Stomach (tissue), 9 donors: ENCODE measurements around the gene ENOX1. TPM values are rescaled to one million over a fixed set of nuclear protein-coding genes. Genes with fewer than 3 reads are reported as not detected.

Source experiments
- DNase-seq, 2 donors: peaks; one replicate each; pipeline versions ENCODE4 v3.0.0 to v3.0.0-alpha.2; 2013 to 2019
- H3K27ac ChIP-seq, 5 donors: fragments of 200-600 bp in 4 of 5; sonication (generic) in 4 of 5; one replicate each; pipeline ENCODE4 v1.5.1; 2013 to 2019; ENCODE audit warnings: mild to moderate bottlenecking in 1 of 5, moderate library complexity in 1 of 5
- H3K27me3 ChIP-seq, 3 donors: fragments of 200-600 bp; sonication (generic); one replicate each; pipeline ENCODE4 v1.5.1; 2017 to 2019; ENCODE audit warnings: mixed run types in 1 of 3
- H3K36me3 ChIP-seq, 4 donors: fragments of 200-600 bp; sonication (generic); 1 replicate in 3 of 4; 2 replicates in 1 of 4; pipeline ENCODE4 v1.5.1; 2016 to 2019
- H3K4me1 ChIP-seq, 4 donors: fragments of 200-600 bp; sonication (generic); one replicate each; pipeline ENCODE4 v1.5.1; 2016 to 2019
- H3K4me3 ChIP-seq, 4 donors: fragments of 200-600 bp; sonication (generic) in 3 of 4; one replicate each; pipeline ENCODE4 v1.5.1; 2016 to 2019; ENCODE audit warnings: mild to moderate bottlenecking in 1 of 4
- H3K9me3 ChIP-seq, 4 donors: fragments of 200-600 bp; sonication (generic); one replicate each; pipeline ENCODE4 v1.5.1; 2016 to 2019
- EP300 ChIP-seq: sonication (generic); formaldehyde crosslinking; IDR thresholded peaks from one replicate; pipeline ENCODE4 v1.6.1; 2017; ENCODE audit warnings: antibody characterized with exemption
- POLR2A ChIP-seq, 4 donors: fragments of 450-650 bp; IDR thresholded peaks; one replicate each; pipeline ENCODE4 v1.6.1; 2016; ENCODE audit warnings: antibody characterized with exemption in 4 of 4, control low read depth in 2 of 4, mild to moderate bottlenecking in 1 of 4, moderate library complexity in 1 of 4
- POLR2AphosphoS5 ChIP-seq, 3 donors: sonication (generic); formaldehyde crosslinking; IDR thresholded peaks; one replicate each; pipeline ENCODE4 v1.6.1; 2016; ENCODE audit warnings: antibody characterized with exemption in 3 of 3
- WGBS, 5 donors: extraction: QIAGEN DNeasy Blood & Tissue Kit in 3 of 5; methylation state at CpG; one replicate each; pipeline versions ENCODE4 v1.1.5 to v1.1.7; 2013 to 2018; 5-methylcytosine and 5-hydroxymethylcytosine counted together
- intact Hi-C: fragments of 100-400 bp; cut with DNase I; formaldehyde crosslinking; loops from one replicate; pipeline ENCODE4 v1.15.1; 2023; ENCODE audit warnings: low total_unique reads
- polyA plus RNA-seq, 3 donors: library from polyadenylated mRNA; stranded (reverse); fragments of 200-250 nt; gene quantifications; one replicate each; pipeline ENCODE4 v1.2.3, GENCODE V29; 2013
- total RNA-seq, 5 donors: library from RNA; depleted of rRNA; stranded (reverse); fragments of >200 nt; gene quantifications; one replicate each; pipeline versions ENCODE4 v1.1.0 to v1.2.3, GENCODE V29; 2014 to 2016
- TF ChIP-seq, protein P1 (sequence below), 7 experiments: fragments of 450-650 bp in 4 of 7; fragments of 200-600 bp in 3 of 7; sonication (generic) in 3 of 7; IDR thresholded peaks; one replicate each; pipeline ENCODE4 v1.5.1; 2016 to 2019; ENCODE audit warnings: antibody characterized with exemption in 7 of 7, control low read depth in 2 of 7, mild to moderate bottlenecking in 1 of 7
- donor health status: healthy with polysubstance abuse.
- donor health status: Bipolar disorder and iron deficiency.
- donor health status: healthy.

The ENOX1 gene
- total and polyA plus RNA-seq, 8 donors, result 0.46 to 6.2 (median 1.4) TPM; not detected in 1

DNA sequence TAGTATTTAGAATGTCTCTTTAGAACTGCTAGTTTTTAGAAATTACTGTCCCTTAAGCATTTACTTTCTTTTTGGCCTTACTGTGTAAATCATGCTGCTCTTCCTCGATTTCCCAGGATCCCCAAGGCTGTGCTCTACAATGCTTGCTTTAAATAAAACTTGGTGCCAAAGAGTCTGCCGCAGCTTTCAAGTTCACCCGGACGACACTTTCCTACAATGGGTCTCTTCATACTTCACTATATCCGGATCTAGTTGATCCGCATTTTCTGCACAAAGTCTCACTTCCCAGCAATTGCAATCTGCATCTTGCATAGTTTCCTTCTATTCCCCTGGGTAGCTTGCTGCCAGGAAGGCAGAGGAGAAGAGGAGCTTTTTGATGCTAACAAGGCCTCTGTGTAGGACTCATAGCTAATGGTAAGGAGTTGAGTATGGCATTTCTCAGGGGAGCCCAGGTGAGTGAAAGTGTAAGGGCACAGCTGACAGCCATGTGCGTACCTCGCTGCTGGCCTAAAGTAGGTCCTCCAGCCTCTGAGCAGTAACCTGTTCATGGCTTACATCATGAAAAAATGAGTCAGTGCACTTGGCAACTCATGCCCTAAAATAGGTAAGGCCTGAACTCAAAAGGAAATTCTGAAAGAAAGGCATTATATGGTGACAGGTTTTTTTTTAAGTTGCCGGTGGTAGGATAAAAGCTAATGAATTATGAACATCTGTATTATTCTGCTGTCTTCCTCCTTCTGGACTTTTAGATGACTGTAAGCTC lies 101.6 kb downstream of the ENOX1 start:
- H3K4me3 ChIP-seq, result no peak overlapping the region
- no peaks in the 10 kb centered on the region for H3K36me3 ChIP-seq
- H3K27me3 ChIP-seq, result no peaks in the 10 kb centered on the region
- intact Hi-C loops, result no loop called here
- DNase-seq, result no peak
- H3K4me1 ChIP-seq, result peaks cover 5 to 37% (median 11%) of the 10 kb centered on the region in 4 donors
- 89 to 96% (median 94%) methylated on average over 9 of the region's 9 CpGs for WGBS, 5 donors
- no peaks in the 10 kb centered on the region for H3K9me3 ChIP-seq
- no peak for TF ChIP-seq POLR2A (IDR thresholded peaks at IDR 0.05)
- no peak for TF ChIP-seq POLR2AphosphoS5 (IDR thresholded peaks at IDR 0.05)
- peak overlapping the region in 2 of 5 donors; percentile 14 to 52 for H3K27ac ChIP-seq

DNA sequence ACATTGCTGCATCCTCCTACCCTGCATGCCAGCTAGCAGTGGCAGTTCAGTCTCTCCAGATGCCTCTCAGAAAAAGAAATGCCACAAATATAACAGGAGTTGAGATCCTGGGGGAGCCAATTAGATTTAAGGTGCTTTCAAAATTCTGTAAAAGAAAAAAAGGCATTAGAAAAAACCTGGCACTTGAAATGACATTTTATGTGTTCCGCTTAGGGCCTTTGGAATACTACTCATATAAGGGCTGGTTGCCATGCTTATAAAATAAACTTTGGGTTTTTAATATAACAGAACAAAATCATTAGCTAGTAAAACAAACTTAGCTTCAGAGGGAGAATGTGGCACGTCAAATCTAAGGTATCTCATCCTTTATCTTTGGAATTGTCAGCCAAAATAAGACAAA lies 104.1 kb downstream of the ENOX1 start:
- no peak overlapping the region for H3K4me3 ChIP-seq
- no peaks in the 10 kb centered on the region for H3K9me3 ChIP-seq
- H3K4me1 ChIP-seq, result peaks cover 5 to 35% (median 10%) of the 10 kb centered on the region in 4 donors
- intact Hi-C loops, result no loop called here
- H3K36me3 ChIP-seq, result no peaks in the 10 kb centered on the region
- 59 to 76% (median 68%) methylated on average over 2 of the region's 2 CpGs for WGBS, 5 donors
- no peak for DNase-seq
- TF ChIP-seq, protein P1, sequence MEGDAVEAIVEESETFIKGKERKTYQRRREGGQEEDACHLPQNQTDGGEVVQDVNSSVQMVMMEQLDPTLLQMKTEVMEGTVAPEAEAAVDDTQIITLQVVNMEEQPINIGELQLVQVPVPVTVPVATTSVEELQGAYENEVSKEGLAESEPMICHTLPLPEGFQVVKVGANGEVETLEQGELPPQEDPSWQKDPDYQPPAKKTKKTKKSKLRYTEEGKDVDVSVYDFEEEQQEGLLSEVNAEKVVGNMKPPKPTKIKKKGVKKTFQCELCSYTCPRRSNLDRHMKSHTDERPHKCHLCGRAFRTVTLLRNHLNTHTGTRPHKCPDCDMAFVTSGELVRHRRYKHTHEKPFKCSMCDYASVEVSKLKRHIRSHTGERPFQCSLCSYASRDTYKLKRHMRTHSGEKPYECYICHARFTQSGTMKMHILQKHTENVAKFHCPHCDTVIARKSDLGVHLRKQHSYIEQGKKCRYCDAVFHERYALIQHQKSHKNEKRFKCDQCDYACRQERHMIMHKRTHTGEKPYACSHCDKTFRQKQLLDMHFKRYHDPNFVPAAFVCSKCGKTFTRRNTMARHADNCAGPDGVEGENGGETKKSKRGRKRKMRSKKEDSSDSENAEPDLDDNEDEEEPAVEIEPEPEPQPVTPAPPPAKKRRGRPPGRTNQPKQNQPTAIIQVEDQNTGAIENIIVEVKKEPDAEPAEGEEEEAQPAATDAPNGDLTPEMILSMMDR (IDR thresholded peaks at IDR 0.05), result no peak
- TF ChIP-seq POLR2A (IDR thresholded peaks at IDR 0.05) (no peak), POLR2AphosphoS5 (IDR thresholded peaks at IDR 0.05) (no peak), EP300 (no peak)
- H3K27ac ChIP-seq, result no peak overlapping the region
- H3K27me3 ChIP-seq, result no peaks in the 10 kb centered on the region

DNA sequence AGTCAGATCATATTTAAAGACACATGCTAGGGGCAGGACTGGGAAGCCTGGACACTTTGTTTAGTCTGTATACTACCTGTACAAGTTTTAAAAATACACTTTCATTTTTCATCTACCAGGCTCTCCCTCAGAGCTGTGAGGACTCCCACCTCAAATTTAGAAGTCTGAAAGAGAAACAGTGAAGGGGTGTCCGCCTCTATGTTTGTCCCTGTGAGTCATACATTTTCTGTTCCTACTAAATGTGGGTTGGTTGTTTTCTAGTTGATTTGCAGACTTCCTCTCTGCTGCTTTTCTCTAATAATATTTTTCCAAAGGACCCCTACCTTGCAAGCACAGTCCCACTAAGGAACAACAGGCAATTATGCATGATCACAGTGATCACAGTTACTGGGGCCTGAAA lies 110.5 kb downstream of the ENOX1 start:
- no peak for DNase-seq
- H3K4me1 ChIP-seq, result no peaks in the 10 kb centered on the region
- intact Hi-C loops, result no loop called here
- no peaks in the 10 kb centered on the region for H3K27me3 ChIP-seq
- H3K27ac ChIP-seq, result no peak overlapping the region
- H3K9me3 ChIP-seq, result no peaks in the 10 kb centered on the region
- no peaks in the 10 kb centered on the region for H3K36me3 ChIP-seq
- no peak overlapping the region for H3K4me3 ChIP-seq
- WGBS, 5 donors, result 50 to 90% (median 76%) methylated on average over 1 of the region's 1 CpG
- TF ChIP-seq POLR2AphosphoS5 (IDR thresholded peaks at IDR 0.05), result no peak
- TF ChIP-seq EP300, result no peak
- TF ChIP-seq, protein P1 (IDR thresholded peaks at IDR 0.05), result no peak
- no peak for TF ChIP-seq POLR2A (IDR thresholded peaks at IDR 0.05)

DNA sequence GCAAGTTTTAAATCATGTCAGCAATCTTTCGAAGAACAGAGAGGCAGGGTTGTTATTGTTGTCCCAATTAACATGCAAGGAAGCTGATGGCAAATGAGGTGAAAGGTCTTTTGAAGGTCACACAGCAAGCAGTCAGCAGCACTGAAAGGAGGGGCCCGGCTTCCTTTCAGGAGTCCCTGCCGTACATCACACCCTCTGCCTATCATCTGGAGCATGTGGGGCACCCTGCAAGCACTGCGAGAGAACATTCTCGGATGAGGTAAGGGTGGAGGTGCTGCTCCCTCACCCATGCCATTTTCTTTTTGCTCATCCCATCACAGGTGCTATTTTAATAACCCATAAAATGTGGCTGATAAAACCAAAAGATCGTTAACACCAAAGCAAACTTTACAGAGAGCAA lies 111.2 kb downstream of the ENOX1 start:
- H3K27ac ChIP-seq, result no peak overlapping the region
- no peaks in the 10 kb centered on the region for H3K36me3 ChIP-seq
- intact Hi-C loops, result no loop called here
- TF ChIP-seq, protein P1 (IDR thresholded peaks at IDR 0.05), result no peak
- TF ChIP-seq POLR2A (IDR thresholded peaks at IDR 0.05) (no peak), POLR2AphosphoS5 (IDR thresholded peaks at IDR 0.05) (no peak), EP300 (no peak)
- WGBS, 5 donors, result 74 to 82% (median 77%) methylated on average over 6 of the region's 6 CpGs
- no peaks in the 10 kb centered on the region for H3K9me3 ChIP-seq
- no peaks in the 10 kb centered on the region for H3K27me3 ChIP-seq
- no peaks in the 10 kb centered on the region for H3K4me1 ChIP-seq
- DNase-seq, result no peak
- no peak overlapping the region for H3K4me3 ChIP-seq

DNA sequence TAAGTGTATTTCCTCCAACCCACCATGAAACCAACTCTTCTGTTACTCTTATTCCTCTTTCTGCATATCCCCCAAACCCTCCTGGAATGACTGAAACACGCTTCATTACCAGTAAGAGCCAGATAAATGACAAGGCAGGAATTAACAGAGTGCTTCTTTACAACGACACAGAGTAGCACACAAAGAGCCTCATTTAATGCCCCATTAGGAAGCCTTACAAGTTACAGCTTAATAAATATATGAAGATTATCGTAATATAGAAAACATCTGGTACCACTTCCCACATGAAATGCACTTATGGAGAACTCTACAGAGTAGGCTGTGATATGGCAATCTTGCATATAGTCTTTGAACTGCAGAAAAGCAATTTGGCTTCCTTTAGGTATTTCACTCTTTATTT lies 116.8 kb downstream of the ENOX1 start:
- no peak for TF ChIP-seq POLR2AphosphoS5 (IDR thresholded peaks at IDR 0.05)
- H3K27ac ChIP-seq, result no peak overlapping the region
- H3K9me3 ChIP-seq, result no peaks in the 10 kb centered on the region
- intact Hi-C loops, result no loop called here
- no peak for DNase-seq
- H3K36me3 ChIP-seq, result no peaks in the 10 kb centered on the region
- peaks cover 0 to 16% (median 5%) of the 10 kb centered on the region in 4 donors for H3K4me1 ChIP-seq
- 75 to 89% (median 83%) methylated on average over 3 of the region's 3 CpGs for WGBS, 5 donors
- no peaks in the 10 kb centered on the region for H3K27me3 ChIP-seq
- no peak overlapping the region for H3K4me3 ChIP-seq
